ENCODE results near the gene ING1. TPM values are rescaled to one million over a fixed set of nuclear protein-coding genes. Genes with fewer than 3 reads are reported as not detected.

The ING1 gene
- total and polyA plus RNA-seq, 2 experiments from 2014 or later = 16.5 to 28.6 TPM

DNA sequence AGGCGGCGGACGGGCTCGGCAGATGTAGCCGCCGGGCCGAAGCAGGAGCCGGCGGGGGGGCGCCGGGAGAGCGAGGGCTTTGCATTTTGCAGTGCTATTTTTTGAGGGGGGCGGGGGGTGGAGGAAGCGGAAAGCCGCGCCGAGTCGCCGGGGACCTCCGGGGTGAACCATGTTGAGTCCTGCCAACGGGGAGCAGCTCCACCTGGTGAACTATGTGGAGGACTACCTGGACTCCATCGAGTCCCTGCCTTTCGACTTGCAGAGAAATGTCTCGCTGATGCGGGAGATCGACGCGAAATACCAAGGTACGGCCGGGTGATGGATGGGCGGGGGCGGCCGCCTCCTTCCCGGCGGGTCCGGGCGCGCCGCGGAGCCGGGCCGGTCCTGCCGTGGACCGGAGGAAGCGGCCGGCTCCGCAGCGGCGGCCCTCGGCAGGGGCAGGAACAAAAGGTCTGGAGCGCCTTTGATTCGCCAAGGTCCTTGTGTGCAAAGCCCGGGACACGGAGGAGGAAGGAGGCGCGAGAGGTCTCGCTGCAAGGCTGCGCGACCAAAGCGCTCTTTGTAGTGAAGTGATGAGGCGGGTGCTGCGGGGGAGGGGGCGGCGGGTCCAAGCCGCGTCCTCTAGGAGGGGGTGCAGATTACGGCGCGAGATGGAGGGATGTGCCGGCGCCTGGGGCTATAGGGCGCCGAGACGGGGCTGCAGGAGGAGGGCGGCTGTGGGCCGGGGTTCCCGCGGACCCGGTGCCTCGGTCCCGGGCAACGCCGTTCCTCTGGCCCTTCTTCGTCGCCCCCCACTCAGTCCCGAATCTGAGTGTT lies 689 bp downstream of the ING1 start:
- H3K4me3 ChIP-seq = peak overlapping the region; percentile 72
- peak overlapping the region; percentile 98 for H3K27ac ChIP-seq
- H3K4me1 ChIP-seq (ENCODE audit: low read depth) = peaks cover 13% of the 10 kb centered on the region
- DNase-seq (ENCODE audit: low read depth in 1 of 2, low spot score in 1 of 2) = peak; percentile 58 to 70
- no peaks in the 10 kb centered on the region for H3K27me3 ChIP-seq
- H3K9me3 ChIP-seq (ENCODE audit: low read depth) = no peaks in the 10 kb centered on the region
- H3K36me3 ChIP-seq = no peaks in the 10 kb centered on the region
- no peak for TF ChIP-seq CTCF (IDR thresholded peaks at IDR 0.05; ENCODE audit: low read depth, low read length)

DNA sequence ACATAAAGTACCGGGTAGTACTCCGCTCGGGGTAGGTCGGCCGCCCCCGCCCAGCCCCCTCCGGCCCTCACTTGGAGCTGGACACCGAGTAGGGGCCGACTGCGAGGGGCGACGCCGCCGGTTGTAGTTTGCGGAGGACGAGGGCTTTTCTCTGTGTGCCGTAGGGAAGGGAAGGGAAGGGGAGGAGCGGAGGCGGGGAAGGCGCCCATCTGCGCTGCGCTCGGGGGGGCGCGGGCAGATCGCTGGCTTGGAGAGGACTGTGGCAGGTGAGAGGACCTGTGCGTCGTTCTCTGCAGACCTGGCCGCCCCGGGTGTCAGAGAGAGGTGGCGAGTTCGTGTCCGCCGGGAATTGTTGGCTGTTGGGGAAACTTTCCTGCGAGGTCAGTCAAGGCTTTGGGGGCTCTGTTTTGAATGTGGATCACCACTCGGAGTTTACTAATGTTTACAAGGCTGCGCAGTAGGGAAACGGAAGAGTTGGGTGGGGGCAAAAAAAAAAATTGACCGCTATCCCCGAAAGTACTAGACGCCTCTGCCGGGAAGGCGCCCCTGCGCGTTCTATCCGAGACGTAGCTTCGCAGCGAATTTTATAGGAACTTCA lies 1.4 kb downstream of the ING1 start:
- Histone ChIP-seq H3K27ac (peak overlapping the region; percentile 98), H3K9me3 (ENCODE audit: low read depth) (no peaks in the 10 kb centered on the region), H3K27me3 (no peaks in the 10 kb centered on the region), H3K36me3 (peaks cover 1% of the 10 kb centered on the region), H3K4me3 (peak overlapping the region; percentile 72), H3K4me1 (ENCODE audit: low read depth) (peaks cover 13% of the 10 kb centered on the region)
- DNase-seq (ENCODE audit: low read depth in 1 of 2, low spot score in 1 of 2) = peak; percentile 56 to 63
- peak; percentile 13 for TF ChIP-seq CTCF (IDR thresholded peaks at IDR 0.05; ENCODE audit: low read depth, low read length)

- H3K4me1 ChIP-seq (ENCODE audit: low read depth) = peaks cover 13% of the 10 kb centered on the region
- H3K27me3 ChIP-seq = no peaks in the 10 kb centered on the region
- no peaks in the 10 kb centered on the region for H3K9me3 ChIP-seq (ENCODE audit: low read depth)
- H3K4me3 ChIP-seq = peak overlapping the region; percentile 96
- peak overlapping the region; percentile 92 for H3K27ac ChIP-seq
- TF ChIP-seq CTCF (IDR thresholded peaks at IDR 0.05; ENCODE audit: low read depth, low read length) = peak; percentile 28
- peaks cover 8% of the 10 kb centered on the region for H3K36me3 ChIP-seq
- DNase-seq (ENCODE audit: low read depth in 1 of 2, low spot score in 1 of 2) = peak; percentile 99 to 100
Measured at GRCh38 chr13:110715395-110716246, 2.1 kb downstream of the ING1 start.

GRCh38 chr13:110716247-110716515 lies 2.7 kb downstream of the ING1 start:
- Histone ChIP-seq H3K27me3 (no peaks in the 10 kb centered on the region), H3K4me1 (ENCODE audit: low read depth) (peaks cover 10% of the 10 kb centered on the region), H3K4me3 (peak overlapping the region; percentile 96), H3K27ac (peak overlapping the region; percentile 92), H3K36me3 (peaks cover 8% of the 10 kb centered on the region), H3K9me3 (ENCODE audit: low read depth) (no peaks in the 10 kb centered on the region)
- TF ChIP-seq CTCF (IDR thresholded peaks at IDR 0.05; ENCODE audit: low read depth, low read length) = no peak
- peak; percentile 30 to 59 for DNase-seq (ENCODE audit: low read depth in 1 of 2, low spot score in 1 of 2)

DNA sequence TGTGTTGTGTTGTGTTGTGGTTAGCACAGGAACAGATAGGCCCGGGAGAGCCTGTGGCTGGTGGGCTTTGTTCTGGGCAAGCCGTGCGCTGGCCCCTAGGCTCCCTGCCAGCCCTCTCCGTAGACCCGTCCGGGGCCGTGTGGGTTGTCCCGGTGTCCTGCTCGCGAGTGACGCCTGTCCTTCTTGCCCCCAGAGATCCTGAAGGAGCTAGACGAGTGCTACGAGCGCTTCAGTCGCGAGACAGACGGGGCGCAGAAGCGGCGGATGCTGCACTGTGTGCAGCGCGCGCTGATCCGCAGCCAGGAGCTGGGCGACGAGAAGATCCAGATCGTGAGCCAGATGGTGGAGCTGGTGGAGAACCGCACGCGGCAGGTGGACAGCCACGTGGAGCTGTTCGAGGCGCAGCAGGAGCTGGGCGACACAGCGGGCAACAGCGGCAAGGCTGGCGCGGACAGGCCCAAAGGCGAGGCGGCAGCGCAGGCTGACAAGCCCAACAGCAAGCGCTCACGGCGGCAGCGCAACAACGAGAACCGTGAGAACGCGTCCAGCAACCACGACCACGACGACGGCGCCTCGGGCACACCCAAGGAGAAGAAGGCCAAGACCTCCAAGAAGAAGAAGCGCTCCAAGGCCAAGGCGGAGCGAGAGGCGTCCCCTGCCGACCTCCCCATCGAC lies 5.7 kb downstream of the ING1 start:
- TF ChIP-seq CTCF (IDR thresholded peaks at IDR 0.05; ENCODE audit: low read depth, low read length) = no peak
- no peak overlapping the region for H3K4me3 ChIP-seq
- no peaks in the 10 kb centered on the region for H3K27me3 ChIP-seq
- no peak overlapping the region for H3K27ac ChIP-seq
- no peak for DNase-seq (ENCODE audit: low read depth in 1 of 2, low spot score in 1 of 2)
- peaks cover 8% of the 10 kb centered on the region for H3K4me1 ChIP-seq (ENCODE audit: low read depth)
- no peaks in the 10 kb centered on the region for H3K9me3 ChIP-seq (ENCODE audit: low read depth)
- H3K36me3 ChIP-seq = peaks cover 8% of the 10 kb centered on the region

Measured in cardiac muscle cell (in vitro differentiated cells and primary cell).